Tibial artery (tissue), 4 donors: ENCODE data around the gene C1QTNF3.
"Not testable (repeated sequence)": the region's sequence is repeated elsewhere in the genome, so short reads cannot be mapped to it uniquely, and the experiment has no call there.

ENCODE experiments used
- DNase-seq, 2 donors: peaks; one replicate each; pipeline ENCODE4 v3.0.0-alpha.2; 2019
- H3K27ac ChIP-seq, 2 donors: fragments of 200-600 bp; sonication (generic) in 1 of 2; 1 replicate in 1 of 2; 2 replicates in 1 of 2; pipeline ENCODE4 v1.5.1; 2018 to 2019; ENCODE audit warnings: mild to moderate bottlenecking in 1 of 2
- H3K27me3 ChIP-seq, 2 donors: fragments of 200-600 bp; sonication (generic) in 1 of 2; one replicate each; pipeline versions ENCODE4 v1.5.1 to v1.6.0; 2016 to 2019
- H3K36me3 ChIP-seq, 3 donors: fragments of 200-600 bp; sonication (generic) in 2 of 3; one replicate each; pipeline ENCODE4 v1.5.1; 2016 to 2019; ENCODE audit warnings: mild to moderate bottlenecking in 2 of 3
- H3K4me1 ChIP-seq, 4 donors: fragments of 200-600 bp; sonication (generic) in 2 of 4; 1 replicate in 3 of 4; 2 replicates in 1 of 4; pipeline ENCODE4 v1.5.1; 2016 to 2019
- H3K4me3 ChIP-seq, 2 donors: fragments of 200-600 bp; sonication (generic) in 1 of 2; 1 replicate in 1 of 2; 2 replicates in 1 of 2; pipeline ENCODE4 v1.5.1; 2018 to 2019; ENCODE audit warnings: mild to moderate bottlenecking in 2 of 2
- H3K9me3 ChIP-seq, 3 donors: fragments of 200-600 bp; sonication (generic) in 1 of 3; one replicate each; pipeline ENCODE4 v1.5.1; 2016 to 2019
- CTCF ChIP-seq, 2 experiments: fragments of 200-600 bp in 1 of 2; fragments of 450-650 bp in 1 of 2; IDR thresholded peaks; one replicate each; pipeline ENCODE4 v1.5.1; 2017 to 2019; ENCODE audit warnings: antibody characterized with exemption in 2 of 2, mild to moderate bottlenecking in 1 of 2, moderate library complexity in 1 of 2
- intact Hi-C: fragments of 100-400 bp; cut with DNase I; formaldehyde crosslinking; loops from one replicate; pipeline ENCODE4 v1.15.0; 2023; ENCODE audit warnings: low total_unique reads

C1QTNF3 gene

GRCh38 chr5:34015120-34015822 lies 27.7 kb downstream of the C1QTNF3 start:
- H3K4me3 ChIP-seq = no peak overlapping the region
- no peak for DNase-seq
- H3K9me3 ChIP-seq = no peaks in the 10 kb centered on the region
- H3K27me3 ChIP-seq = no peaks in the 10 kb centered on the region
- peaks cover 0 to 5% (median 5%) of the 10 kb centered on the region in 3 donors for H3K36me3 ChIP-seq
- no peak overlapping the region for H3K27ac ChIP-seq
- no peak for TF ChIP-seq CTCF (IDR thresholded peaks at IDR 0.05)
- intact Hi-C loops = no loop called here
- peaks cover 0 to 5% (median 2%) of the 10 kb centered on the region in 4 donors for H3K4me1 ChIP-seq

DNA sequence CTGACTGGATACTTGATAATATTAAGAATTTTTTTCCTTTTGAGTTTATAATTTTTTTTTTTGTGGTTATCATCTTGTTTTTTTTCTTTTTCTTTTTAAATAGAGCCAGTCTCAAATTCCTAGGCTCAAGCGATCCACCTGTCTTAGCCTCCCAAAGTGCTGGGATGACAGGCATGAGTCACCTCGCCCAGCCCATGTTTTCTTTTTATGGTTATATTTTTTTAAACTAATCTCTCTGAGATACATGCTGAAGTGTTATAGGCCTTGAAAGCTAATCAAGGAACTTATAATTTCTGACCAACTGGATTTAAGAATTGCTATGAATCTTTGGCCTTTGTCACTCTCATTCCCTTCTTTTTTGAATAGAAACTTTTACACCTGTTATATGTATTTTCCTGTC lies 28.4 kb downstream of the C1QTNF3 start:
- Histone ChIP-seq H3K4me1 (peaks cover 0 to 5% (median 2%) of the 10 kb centered on the region in 4 donors), H3K27me3 (no peaks in the 10 kb centered on the region), H3K27ac (no peak overlapping the region), H3K9me3 (no peaks in the 10 kb centered on the region), H3K4me3 (no peak overlapping the region), H3K36me3 (no peaks in the 10 kb centered on the region)
- DNase-seq = no peak
- TF ChIP-seq CTCF (IDR thresholded peaks at IDR 0.05) = no peak
- intact Hi-C loops = no loop called here

DNA sequence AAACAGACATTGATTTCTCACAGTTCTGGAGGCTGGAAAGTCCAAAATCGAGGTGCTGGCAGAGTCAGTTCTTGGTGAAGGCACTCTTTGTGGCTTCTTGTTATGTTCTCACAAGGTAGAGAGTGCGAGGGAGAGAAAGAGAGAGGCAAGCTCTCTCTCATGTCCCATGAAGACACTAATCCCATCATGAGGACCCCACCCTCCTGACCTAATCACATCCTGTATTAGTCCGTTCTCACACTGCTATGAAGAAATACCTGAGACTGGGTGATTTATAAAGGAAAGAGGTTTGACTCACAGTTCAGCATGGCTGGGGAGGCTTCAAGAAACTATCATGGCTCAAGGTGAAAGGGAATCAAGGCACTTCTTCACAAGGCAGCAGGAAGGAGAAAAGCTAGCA lies 29.5 kb downstream of the C1QTNF3 start:
- intact Hi-C loops = no loop called here
- no peak for TF ChIP-seq CTCF (IDR thresholded peaks at IDR 0.05)
- Histone ChIP-seq H3K36me3 (no peaks in the 10 kb centered on the region), H3K4me1 (peaks cover 0 to 11% (median 2%) of the 10 kb centered on the region in 4 donors), H3K27ac (no peak overlapping the region), H3K9me3 (no peaks in the 10 kb centered on the region), H3K27me3 (no peaks in the 10 kb centered on the region), H3K4me3 (no peak overlapping the region)
- no peak for DNase-seq

GRCh38 chr5:34012791-34013190 lies 30.2 kb downstream of the C1QTNF3 start:
- Histone ChIP-seq H3K36me3 (no peaks in the 10 kb centered on the region), H3K9me3 (no peaks in the 10 kb centered on the region), H3K4me1 (peaks cover 0 to 12% (median 2%) of the 10 kb centered on the region in 4 donors), H3K27me3 (no peaks in the 10 kb centered on the region), H3K27ac (no peak overlapping the region), H3K4me3 (no peak overlapping the region)
- TF ChIP-seq CTCF (IDR thresholded peaks at IDR 0.05) = no peak
- intact Hi-C loops = no loop called here
- no peak for DNase-seq

- TF ChIP-seq CTCF (IDR thresholded peaks at IDR 0.05) = no peak
- H3K27ac ChIP-seq = no peak overlapping the region
- H3K4me3 ChIP-seq = no peak overlapping the region
- H3K36me3 ChIP-seq = no peaks in the 10 kb centered on the region
- H3K9me3 ChIP-seq = no peaks in the 10 kb centered on the region
- intact Hi-C loops = no loop called here
- H3K4me1 ChIP-seq = peaks cover 0 to 18% (median 7%) of the 10 kb centered on the region in 4 donors
- H3K27me3 ChIP-seq = no peaks in the 10 kb centered on the region
- DNase-seq = no peak
Measured at GRCh38 chr5:34011536-34011935, 31.5 kb downstream of the C1QTNF3 start.

DNA sequence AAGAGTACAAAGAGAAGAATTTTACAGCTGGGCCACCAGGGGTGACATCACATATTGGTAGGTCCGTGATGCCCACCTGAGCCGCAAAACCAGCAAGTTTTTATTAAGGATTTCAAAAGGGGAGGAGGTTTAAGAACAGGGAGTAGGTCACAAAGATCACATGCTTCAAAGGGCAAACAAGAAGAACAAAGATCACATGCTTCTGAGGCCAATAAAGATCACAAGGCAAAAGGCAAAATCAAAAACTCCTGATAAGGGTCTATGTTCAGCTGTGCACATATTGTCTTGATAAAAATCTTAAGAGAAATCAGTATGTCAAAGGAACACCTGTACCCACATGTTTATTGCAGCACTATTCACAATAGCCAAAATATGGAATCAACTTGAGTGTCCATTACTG lies 32.9 kb downstream of the C1QTNF3 start:
- H3K9me3 ChIP-seq, H3K4me3 ChIP-seq, H3K36me3 ChIP-seq, DNase-seq, H3K27ac ChIP-seq, H3K27me3 ChIP-seq, intact Hi-C loops: not testable (repeated sequence)
- peaks cover 0 to 24% (median 10%) of the 10 kb centered on the region in 4 donors for H3K4me1 ChIP-seq
